ENCODE results near the gene NINJ2.
A peak's percentile ranks its signal among the peaks of the same experiment; 100 is the strongest.
"Not testable (repeated sequence)": the region's sequence is repeated elsewhere in the genome, so short reads cannot be mapped to it uniquely, and the experiment has no call there.

NINJ2 gene

DNA sequence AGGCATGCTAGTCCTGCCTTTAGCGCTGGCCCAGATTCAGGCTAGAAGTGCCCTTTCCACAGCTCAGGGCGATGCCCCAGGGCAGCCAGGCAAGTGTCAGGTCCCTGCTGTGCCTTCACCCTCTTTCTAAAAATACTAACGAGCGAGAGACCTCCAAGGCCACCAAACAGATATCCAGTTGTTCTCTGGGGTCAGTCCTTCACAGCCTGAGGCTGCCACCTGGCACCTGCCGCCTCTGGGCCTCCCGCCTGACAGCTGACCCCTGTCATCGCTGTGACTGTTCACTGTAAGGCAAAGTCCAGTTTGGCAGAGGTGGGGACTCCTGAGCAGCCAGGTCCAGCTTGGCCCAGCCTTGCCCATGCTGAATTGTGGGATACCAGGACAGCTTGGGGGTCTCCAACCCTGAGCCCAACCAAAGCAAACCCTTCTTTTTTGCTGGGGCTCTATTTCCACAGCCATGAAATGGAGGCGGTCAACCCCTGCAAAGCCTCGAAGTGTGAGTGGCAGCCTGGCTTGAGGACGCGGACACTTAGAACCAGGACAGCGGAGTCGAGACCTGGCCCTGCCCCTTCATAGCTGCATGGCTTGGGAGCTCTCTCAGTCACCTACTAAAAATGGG, 79.9 kb downstream of the NINJ2 start:
- DNase-seq: no peak

DNA sequence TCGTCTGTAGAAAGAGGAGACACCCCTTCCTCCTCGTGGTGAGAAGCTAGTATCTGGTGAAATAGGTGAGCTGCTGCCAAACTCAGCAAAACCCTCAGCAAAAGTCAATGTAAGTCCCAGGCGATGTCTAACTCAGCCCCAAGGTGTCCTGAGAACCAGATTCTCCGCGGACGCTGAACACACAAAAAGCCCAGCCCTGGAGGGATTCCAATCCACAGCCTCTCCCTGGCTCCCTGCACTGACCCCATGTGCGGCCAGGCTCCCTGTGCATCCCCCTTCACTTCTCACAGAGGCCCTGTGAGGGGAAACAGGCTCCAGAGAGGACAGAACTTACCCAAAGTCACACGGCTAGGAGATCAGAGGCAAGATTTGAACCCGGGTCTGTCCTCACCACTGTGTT, 81.5 kb downstream of the NINJ2 start:
- DNase-seq: no peak

DNA sequence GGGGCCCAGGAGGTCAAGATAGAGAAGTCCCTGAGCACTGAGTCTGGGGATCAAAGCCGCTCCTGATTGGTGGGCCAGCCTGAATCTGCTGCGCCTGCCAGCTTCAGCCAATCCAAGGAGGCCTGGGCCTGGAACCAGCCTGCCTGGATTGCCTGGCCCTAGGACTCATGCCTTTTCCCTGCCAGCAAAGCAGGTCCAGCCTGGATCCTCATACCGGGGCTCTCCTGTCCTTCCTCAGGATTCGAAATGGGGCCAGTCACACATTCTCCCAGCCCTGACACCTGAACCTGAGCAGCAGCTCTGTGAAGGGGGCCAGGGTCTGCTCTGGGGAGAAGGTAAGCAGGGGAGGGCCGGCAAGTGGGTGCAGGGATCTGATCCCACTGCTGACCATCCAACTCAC, 81.9 kb downstream of the NINJ2 start:
- DNase-seq: no peak

DNA sequence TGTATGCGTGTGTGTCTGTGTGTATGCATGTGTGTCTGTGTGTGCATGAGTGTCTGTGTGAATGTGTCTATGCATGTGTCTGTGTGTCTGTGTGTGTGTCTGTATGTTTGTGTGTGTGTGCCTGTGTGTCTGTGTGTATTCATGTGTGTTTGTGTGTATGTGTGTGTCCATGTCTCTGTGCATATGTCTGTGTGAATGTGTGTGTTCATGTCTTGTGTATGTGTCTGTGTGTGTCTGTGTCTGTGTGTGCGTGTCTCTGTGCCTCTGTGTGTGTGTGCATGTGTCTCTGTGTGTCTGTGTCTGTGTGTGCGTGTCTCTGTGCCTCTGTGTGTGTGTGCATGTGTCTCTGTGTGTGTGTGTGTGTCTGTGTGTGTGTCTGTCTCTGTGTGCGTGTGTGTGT, 82.4 kb downstream of the NINJ2 start:
- DNase-seq: no peak

DNA sequence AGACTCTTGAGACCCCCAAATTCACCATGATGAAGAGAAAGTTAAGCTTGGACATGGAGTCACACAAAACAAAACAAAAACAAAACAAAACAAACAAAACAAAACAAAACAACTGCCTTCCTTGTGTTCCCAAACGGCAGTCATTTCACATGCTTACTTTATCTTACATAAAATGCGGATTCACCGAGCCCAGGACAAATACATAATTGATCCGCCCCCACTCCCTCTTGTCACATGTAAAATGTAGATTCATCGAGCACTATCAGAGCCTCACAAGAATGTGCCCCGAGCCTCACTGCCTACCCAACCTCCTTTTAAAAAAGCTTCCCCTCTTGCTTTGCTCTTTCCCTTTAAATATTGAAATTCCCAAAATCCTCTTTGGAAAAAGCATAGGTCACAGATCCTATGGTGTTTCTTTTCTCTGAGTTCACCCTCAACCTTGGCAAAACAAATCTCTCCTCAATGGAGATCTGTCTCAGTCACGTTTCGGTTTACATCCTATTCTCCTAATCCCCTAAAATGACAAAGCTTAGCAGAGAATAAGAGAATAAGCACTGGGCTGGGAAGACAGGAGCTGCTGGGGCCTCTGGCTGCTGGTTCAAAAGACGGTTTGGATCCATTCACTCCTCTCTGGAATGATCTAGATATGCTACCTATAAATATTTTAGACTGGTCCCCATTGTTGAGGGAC, 83.7 kb downstream of the NINJ2 start:
- DNase-seq: no peak

DNA sequence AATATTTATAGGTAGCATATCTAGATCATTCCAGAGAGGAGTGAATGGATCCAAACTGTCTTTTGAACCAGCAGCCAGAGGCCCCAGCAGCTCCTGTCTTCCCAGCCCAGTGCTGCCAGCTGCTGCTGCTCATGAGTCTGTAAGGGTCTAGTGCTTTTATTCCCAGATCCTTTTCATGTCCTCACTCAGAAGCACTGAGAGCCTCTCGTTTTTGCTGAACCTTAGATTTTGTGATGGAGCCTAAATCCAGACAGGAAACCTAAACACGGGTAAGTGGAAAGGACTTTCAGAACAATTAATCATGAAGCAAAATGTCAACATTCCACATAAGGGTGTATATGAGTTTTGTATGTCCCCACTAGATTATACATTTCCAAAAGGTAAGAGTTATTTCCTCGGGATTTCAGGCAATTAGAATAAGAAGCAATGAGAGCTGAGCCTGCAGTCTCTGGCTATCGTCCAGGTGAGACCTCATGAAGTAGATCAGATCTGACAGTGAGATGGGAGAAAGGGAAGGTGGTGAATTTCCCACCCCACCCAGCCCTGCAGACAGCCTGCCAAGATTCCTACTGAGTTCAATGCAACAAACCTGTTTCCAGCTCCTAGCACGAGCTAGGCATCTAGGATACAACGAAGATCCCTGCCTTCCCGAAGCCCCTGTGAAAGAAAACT, 84.4 kb downstream of the NINJ2 start:
- peak; percentile 47 for DNase-seq

DNA sequence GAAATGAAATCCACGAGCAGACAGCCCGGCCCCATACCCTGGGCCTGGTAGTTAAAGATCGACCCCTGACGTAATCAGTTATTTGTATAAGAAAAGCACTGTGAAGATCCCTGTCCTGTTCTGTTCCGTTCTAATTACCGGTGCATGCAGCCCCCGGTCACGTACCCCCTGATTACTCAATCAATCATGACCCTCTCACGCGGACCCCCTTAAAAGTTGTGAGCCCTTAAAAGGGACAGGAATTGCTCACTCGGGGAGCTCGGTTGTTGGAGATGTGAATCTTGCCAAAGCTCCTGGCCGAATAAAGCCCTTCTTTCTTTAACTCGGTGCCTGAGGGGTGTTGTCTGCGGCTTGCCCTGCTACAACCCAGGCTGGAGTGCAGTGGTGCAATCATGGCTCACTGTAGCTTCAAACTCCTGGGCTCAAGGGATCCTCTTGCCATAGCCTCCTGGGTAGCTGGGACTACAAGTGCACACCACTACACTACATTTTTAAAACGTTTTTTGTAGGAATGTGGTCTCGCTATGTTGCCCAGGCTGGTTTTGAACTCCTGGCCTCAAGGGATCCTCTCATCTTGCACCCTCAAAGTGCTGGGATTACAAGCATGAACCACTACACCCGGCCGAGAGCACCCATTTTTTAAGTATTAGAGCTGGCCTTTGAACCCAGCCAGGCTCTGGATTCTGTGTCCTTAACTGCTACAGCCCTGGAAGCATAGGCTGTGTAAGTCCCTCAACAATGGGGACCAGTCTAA, 85.1 kb downstream of the NINJ2 start:
- not testable (repeated sequence) for DNase-seq

DNA sequence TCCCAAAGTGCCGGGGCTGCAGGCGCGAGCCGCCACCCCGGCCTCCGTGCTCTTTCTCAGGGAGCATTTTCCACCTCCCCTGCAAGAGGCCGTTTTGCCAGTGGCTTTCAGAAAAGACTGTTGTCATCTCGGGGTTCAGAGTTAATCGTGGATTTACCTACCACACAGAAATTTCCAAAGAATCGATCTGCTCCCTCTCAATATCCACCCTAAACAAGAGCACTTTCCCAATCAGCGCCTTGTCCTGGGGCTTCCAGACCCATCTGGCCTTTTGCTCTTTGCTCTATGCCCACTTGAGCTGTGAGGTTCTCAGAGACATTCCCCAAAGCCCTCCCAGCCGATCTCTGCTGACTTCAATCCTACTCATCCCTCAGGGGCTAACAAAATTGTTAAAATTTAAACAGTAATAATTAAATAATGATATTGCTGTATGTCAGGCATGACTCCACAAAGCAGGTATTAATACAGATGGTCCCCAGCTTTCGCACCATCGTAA, 86.6 kb downstream of the NINJ2 start:
- no peak for DNase-seq

DNA sequence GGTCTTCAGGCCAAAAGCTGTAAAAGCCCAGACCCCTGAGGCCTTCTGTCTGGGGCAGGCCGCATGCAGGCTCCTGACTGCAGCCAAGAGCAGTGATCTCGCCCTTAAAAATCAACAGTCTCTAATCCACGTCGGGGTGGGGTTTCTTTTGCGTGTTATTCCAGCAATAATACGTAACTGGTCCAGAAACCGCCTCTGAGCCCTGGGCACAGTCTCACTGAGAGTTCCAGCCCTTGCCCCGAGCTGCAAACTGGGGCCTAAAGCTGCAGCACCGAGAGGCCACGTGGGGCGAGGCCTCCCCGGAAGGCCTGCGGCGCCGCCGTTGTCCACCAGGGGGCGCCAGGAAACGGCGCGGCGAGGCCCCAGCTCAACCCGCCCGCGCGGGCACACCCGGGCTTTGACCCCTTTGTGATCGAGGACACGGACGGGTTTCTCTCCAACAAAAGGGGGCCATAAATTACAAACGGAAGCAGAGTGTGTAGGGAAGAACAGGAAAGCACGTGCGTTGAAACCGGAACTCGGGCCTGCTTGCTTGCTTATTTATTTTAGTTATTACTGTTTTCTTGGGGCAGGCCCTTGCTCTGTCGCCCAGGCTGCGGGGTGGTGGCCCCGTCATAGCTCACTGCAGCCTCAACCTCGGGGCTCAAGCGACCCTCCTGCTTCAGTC, 87.2 kb downstream of the NINJ2 start:
- DNase-seq: peak; percentile 76

DNA sequence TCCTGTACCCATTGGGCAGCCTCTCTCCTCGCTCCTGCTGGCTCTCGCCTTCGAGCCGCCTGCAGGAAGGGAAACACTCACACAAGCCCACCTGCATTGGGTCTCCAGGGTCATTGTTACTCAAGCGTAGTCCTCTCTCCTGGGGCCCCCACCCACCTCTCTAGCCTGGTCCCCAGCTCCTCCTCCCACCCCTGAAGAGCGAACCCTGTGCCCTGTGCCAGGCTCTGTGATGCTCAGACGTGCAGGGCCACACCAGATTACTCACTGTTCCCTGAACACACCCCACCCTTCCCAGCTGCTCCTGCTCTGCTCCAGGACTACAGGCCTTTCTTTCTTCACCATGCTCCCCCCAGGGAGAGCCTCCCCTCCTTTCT, 88.1 kb downstream of the NINJ2 start:
- DNase-seq: no peak

DNA sequence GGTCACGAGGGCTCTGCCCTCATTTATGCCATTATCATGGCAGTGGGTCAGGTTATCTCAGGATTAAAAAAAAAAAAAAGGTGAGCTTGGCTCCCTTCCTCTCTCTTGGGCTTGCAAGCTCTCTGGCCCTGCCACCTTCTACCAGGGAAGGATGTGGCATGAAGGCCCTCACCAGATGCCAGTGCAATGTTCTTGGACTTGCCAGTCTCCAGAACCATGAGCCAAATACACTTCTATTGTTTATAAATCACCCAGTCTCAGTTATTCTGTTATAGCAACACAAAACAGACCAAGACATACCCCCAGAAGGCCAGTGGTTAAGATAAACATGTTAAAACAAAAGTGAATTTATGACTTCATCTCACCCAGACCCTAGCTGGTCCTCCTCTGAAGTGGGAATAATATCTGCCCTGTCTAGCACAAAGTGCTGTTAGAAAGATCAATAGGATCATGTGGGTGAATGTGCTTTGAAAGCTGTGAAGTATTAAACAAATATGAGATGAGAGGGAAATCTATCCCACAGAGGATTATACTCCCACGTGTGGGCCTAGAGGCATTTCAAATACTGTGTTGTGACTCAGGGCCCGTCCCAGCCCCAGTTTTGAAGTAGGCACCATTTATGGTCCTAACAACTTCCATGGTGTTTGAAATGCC, 88.6 kb downstream of the NINJ2 start:
- DNase-seq: no peak

DNA sequence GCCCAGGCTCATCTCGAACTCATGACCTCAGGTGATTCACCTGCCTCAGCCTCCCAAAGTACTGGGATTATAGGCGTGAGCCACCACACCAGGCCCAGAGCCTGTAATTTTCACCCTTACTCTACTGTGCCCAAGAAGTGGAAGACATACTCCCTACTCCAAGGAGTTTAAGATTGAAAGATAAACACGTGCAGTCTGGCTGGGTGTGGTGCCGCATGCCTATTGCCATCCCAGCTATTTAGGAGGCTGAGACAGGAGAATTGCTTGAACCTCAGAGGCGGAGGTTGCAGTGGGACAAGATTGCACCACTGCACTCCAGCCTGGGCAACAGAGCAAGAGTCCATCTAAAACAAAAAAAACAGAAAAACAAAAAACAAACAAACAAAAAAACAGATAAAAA, 90.0 kb downstream of the NINJ2 start:
- no peak for DNase-seq

DNA sequence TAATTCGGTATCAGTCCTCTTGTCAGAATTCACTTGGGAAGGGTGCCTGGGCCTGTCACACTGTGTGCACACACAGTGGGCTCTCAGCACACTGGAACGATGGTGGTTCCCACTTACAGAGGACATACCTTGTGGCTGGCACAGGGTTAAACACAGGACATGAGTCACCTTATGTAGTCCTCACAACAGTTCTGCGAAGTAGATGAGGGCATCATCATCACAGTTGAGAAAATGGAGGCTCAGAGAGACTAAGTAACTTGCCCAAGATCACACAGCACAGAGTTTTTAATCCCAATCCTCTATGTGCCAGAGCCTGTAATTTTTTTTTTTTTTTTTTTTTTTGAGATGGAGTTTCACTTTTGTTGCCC, 90.7 kb downstream of the NINJ2 start:
- no peak for DNase-seq

DNA sequence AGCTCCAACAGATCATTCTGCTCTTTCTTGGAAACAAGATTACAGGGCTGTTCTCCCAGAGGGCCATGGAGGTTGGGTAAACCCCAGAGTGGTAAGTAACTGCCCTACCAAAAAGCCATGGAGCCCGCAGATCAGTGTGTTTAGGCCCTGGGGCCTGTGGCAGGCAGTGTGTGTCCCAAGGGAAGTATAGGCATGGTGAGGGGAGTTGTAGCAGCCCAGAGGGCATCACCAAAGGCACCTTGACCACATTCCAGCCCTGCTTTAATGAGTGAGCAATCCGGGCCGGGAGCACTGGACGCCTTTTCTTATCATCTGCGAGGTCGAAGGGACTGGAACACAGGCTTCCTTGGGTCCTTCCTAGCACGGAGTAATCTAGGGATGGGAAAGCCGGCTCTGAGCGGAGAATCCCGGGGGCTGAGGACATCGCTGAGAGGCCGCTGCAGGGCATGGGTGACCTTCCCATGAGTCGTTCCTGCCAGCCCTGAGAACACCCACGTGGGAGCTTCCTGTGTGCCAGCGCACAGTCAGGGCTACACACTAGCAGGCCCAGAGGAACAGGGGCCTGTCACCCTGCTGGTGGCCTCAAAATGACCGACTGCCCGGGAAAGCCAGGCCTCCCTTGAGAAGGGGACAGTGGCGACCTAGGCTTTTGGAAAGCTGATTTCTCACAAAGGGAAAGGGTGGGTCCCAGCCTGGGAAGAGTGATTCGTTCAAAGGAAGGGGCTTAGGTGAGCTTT, 91.3 kb downstream of the NINJ2 start:
- no peak for DNase-seq

DNA sequence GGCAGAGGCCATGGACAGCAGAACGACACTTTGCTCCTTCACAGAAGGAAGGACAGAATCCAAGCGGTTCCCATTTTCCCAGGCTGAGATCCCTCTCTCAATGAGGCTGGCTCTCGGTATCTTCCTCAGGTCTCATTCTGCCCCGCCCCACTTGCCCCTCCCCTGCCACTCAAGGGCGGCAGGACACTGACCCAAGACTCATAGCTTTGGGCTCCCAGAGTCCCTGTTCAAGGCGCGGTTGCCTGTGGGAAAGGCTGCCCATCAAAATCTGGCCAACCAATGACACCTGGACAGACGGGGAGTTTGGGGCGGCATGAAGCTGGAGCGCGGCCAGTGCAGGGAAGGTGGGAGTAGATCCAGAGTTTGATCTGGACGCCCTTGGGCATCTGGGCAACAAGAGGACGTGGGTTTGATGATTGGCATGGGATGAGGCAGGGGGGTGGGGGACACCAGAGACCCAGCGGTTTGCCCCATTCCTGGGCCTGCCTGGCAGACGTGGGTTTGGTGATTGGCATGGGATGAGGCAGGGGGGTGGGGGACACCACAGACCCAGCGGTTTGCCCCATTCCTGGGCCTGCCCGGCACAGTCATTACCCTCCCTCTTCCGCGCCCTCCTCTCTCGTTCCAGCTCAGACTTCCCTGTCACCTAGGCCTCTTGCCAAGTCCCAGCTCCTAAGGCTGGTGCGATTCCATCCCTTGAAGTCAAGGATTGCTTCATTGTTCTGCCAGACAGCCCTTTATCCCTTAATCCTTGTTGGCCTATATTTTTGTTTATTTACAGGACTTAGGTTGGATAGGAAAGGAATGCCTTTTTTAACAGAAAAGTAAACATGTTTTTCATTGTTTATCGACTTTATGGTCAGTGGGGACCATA, 92.1 kb downstream of the NINJ2 start:
- no peak for DNase-seq

DNA sequence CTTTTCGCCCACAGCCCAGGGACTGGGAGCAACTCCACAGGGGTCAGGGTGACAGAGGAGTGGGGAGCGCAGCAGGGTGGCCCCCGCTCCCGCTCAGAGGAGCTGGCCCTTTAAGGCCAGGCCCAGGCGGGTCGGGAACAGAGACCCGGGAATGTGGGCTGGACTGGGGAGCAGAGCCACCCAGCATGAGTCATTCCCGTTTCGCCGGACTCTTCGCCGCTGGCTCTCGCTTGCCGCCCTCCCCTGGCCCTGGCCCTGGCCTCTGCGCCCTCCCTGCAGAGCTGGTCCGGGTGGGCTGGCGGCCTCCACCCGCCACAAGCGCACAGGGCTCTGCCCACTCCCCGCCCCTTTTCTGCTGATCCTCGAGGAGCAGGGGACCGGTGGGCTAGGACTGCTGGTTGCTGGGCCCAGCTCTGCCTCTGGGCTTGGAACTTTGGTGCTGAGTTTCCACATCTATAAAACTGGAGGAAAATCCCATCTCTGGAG, 92.8 kb downstream of the NINJ2 start:
- no peak for DNase-seq

DNA sequence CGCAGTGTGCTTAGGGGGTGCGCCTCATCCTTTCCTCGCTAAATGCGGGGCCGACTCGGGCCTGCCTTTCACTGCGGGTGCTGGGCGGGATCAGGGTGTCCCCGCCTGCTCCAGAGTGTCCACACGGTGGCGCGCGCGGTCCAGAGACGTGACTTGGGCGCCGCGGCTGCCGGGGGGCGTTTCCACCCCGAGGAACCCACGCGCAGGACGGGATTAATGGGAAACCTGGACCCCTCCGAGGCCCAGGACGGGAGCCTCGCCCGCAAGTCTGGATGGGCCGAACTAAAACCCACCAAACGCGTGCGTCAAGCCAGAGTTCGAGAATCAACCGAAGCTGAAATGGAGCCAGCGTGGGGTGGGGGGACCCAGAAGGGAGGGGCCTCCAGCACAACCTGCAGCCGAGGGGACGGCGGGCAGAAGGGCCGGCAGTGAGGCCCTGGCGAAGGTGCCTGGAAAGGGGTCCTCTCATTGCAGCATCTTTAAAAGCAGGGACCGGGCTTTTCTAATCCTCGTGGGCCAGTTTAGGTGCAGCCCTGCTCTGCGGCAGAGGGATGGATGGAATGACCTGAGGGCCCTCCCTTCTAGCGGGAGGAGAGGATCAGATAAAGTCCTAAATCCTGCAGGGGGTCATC, 93.3 kb downstream of the NINJ2 start:
- peak; percentile 82 for DNase-seq

DNA sequence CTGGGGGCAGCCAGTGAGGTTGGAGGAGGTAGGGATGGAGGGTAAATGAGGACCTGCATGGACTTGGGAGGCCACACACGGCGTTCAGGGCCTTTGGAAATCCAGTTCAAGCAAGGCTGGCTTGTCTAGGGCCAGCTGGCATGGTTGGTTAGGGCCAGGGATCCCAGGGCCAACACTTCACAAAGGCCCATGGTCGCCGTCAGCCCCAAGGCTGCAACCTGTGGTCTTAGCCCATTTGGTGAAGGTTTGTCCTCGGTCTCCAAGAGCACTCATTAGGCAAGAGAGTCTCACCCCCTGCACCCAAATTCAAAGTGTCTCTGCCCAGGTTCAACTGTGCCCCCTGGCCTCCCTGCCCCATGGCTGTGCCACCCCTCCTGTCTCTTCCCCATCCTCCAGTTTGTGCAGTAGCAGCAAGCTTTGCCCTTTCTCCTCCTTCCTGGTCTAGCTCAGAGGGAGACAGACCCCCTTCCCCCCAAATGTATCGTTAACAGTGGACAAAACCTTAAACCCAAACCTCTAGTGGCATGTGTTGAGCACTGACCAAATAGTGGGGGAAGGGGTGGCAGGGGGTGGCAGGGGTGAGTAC, 94.1 kb downstream of the NINJ2 start:
- no peak for DNase-seq

DNA sequence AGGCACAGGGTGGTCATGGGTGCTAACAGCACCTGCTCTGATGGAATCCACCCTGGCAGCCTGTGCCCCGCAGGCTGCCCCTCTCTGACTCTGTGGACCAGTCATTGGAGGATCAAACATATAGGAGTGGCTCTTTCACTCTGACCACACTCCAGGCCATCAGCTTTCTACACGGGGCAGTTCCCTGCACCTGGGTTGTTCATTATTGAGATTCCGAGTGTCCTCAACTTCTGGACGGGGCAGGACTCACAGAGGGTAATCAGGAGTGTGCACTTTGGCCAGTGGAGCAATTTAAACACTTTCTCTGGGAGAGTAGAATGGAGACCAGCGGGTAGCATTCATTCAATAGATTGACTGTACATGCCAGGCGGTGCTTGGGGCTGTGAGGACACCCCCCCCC, 94.8 kb downstream of the NINJ2 start:
- DNase-seq: no peak

Data from NCI-H1092 (cell line).